Ectodermal cell (in vitro differentiated cells): ENCODE measurements around the gene MUC12.

ENCODE experiments used
- H3K27ac ChIP-seq: 2 replicates; pipeline ENCODE4 v1.7.0; 2013; ENCODE audit warnings: mild to moderate bottlenecking, low read depth, low read length; ENCODE audit not compliant: insufficient read depth, poor library complexity, severe bottlenecking
- H3K27me3 ChIP-seq: 2 replicates; pipeline ENCODE4 v1.7.0; 2013; ENCODE audit warnings: mild to moderate bottlenecking, low read length; ENCODE audit not compliant: insufficient read depth, control insufficient read depth, poor library complexity, severe bottlenecking
- H3K36me3 ChIP-seq: one replicate; pipeline ENCODE4 v1.7.0; 2013; ENCODE audit warnings: low read length; ENCODE audit not compliant: control insufficient read depth, insufficient read depth
- H3K4me1 ChIP-seq: one replicate; pipeline ENCODE4 v1.7.0; 2013; ENCODE audit warnings: low read length; ENCODE audit not compliant: control insufficient read depth, insufficient read depth
- H3K4me3 ChIP-seq: 2 replicates; pipeline ENCODE4 v1.7.0; 2013; ENCODE audit warnings: low read depth, low read length, control low read depth; ENCODE audit not compliant: insufficient read depth
- H3K9me3 ChIP-seq: 2 replicates; pipeline ENCODE4 v1.7.0; 2013; ENCODE audit warnings: mild to moderate bottlenecking, low read length, moderate library complexity; ENCODE audit not compliant: control insufficient read depth
- WGBS, 2 experiments: methylation state at CpG; one replicate each; pipeline ENCODE4 v1.1.7; 2013; ENCODE audit warnings: missing lambda C conversion rate in 2 of 2; 5-methylcytosine and 5-hydroxymethylcytosine counted together

MUC12 gene

DNA sequence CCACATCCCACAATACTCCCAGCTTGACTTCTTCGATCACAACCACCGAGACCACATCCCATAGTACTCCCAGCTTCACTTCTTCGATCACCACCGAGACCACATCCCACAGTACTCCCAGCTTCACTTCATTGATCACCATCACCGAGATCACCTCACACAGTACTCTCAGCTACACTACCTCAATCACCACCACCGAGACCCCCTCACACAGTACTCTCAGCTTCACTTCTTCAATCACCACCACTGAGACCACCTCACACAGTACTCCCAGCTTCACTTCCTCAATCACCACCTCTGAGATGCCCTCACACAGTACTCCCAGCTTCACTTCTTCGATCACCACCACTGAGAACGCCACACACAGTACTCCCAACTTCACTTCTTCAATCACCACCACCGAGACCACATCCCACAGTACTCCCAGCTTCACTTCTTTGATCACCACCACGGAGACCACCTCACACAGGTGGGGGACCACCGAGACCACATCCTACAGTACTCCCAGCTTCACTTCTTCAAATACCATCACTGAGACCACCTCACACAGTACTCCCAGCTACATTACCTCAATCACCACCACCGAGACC lies 11.4 kb upstream of the MUC12 start:
- Histone ChIP-seq H3K27ac (no peak overlapping the region), H3K27me3 (peaks cover 6% of the 10 kb centered on the region), H3K4me1 (no peaks in the 10 kb centered on the region), H3K36me3 (no peaks in the 10 kb centered on the region), H3K4me3 (no peak overlapping the region), H3K9me3 (no peaks in the 10 kb centered on the region)
- 67% methylated on average over 12 of the region's 12 CpGs for WGBS, 2 experiments

DNA sequence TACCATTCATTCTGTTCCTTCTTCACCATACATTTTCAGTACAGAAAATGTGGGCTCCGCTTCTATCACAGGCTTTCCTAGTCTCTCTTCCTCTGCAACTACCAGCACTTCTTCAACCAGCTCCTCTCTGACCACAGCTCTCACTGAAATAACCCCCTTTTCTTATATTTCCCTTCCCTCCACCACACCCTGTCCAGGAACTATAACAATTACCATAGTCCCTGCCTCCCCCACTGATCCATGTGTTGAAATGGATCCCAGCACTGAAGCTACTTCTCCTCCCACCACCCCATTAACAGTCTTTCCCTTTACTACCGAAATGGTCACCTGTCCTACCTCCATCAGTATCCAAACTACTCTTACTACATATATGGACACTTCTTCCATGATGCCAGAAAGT lies 9.5 kb upstream of the MUC12 start:
- H3K4me1 ChIP-seq, result no peaks in the 10 kb centered on the region
- no peak overlapping the region for H3K4me3 ChIP-seq
- H3K9me3 ChIP-seq, result no peaks in the 10 kb centered on the region
- no peaks in the 10 kb centered on the region for H3K36me3 ChIP-seq
- H3K27ac ChIP-seq, result no peak overlapping the region
- peaks cover 22% of the 10 kb centered on the region for H3K27me3 ChIP-seq
- WGBS, 2 experiments, result 65 to 69% methylated on average over 2 of the region's 2 CpGs

DNA sequence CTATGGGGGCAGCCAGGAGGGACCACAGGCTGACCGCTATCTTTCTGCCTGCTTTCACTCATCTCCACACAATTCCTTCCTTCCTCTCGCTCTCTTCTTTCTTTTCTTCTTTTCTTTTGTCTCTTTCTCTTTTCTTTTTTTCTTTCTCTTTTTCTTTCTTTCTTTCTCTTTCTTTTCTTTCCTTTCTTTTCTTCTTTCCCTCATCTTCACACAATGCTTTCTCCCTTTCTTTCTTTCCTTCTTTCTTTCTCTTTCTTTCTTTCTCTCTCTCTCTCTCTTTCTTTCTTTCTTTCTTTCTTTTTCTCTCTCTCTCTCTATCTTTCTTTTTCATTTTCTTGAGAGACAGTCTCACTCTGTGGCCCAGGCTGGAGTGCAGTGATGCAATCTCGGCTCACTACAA lies 6.8 kb upstream of the MUC12 start:
- Histone ChIP-seq H3K36me3 (no peaks in the 10 kb centered on the region), H3K27me3 (peaks cover 49% of the 10 kb centered on the region), H3K27ac (no peak overlapping the region), H3K4me3 (no peak overlapping the region), H3K4me1 (peaks cover 11% of the 10 kb centered on the region), H3K9me3 (no peaks in the 10 kb centered on the region)
- WGBS, 2 experiments, result 90 to 95% methylated on average over 3 of the region's 3 CpGs

DNA sequence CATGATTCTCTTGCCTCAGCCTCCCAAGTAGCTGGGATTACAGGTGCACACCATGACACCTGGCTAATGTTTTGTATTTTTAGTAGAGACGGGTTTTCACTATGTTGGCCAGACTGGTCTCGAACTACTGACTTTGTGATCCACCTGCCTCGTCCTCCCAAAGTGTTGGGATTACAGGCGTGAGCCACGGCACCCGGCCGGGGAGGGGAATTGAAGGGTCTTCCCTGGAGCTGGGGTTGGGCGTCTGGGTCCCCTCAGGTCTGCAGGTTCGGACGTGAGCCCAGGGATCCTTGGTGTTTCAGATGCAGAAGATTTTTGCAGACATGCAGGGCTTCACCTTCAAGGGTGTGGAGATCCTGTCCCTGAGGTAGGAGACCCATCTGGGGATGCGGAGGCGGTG lies 6.0 kb upstream of the MUC12 start:
- peaks cover 11% of the 10 kb centered on the region for H3K4me1 ChIP-seq
- H3K36me3 ChIP-seq, result no peaks in the 10 kb centered on the region
- H3K27me3 ChIP-seq, result peaks cover 57% of the 10 kb centered on the region
- no peaks in the 10 kb centered on the region for H3K9me3 ChIP-seq
- no peak overlapping the region for H3K27ac ChIP-seq
- 80 to 84% methylated on average over 12 of the region's 12 CpGs for WGBS, 2 experiments
- H3K4me3 ChIP-seq, result no peak overlapping the region

DNA sequence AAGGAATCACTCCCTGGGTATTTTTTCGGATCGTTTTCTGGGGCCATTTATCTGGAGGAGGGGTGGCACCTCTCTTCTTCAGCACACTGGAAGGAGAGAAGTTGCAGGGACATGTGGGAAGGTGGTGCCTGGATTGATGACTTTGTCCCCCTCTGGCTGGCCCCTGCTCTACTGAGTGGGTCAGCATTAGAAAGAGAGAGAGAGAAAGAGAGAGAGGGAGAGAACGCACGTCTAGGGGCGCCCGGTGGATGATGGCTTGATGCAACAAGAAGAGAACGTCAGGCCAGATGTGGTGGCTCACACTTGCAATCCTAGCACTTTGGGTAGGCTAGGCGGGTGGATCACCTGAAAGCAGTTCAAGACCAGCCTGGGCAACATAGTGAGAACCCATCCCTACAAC lies 5.5 kb upstream of the MUC12 start:
- no peak overlapping the region for H3K27ac ChIP-seq
- H3K9me3 ChIP-seq, result no peaks in the 10 kb centered on the region
- 83 to 84% methylated on average over 8 of the region's 8 CpGs for WGBS, 2 experiments
- peaks cover 11% of the 10 kb centered on the region for H3K4me1 ChIP-seq
- H3K4me3 ChIP-seq, result no peak overlapping the region
- peaks cover 62% of the 10 kb centered on the region for H3K27me3 ChIP-seq
- no peaks in the 10 kb centered on the region for H3K36me3 ChIP-seq

DNA sequence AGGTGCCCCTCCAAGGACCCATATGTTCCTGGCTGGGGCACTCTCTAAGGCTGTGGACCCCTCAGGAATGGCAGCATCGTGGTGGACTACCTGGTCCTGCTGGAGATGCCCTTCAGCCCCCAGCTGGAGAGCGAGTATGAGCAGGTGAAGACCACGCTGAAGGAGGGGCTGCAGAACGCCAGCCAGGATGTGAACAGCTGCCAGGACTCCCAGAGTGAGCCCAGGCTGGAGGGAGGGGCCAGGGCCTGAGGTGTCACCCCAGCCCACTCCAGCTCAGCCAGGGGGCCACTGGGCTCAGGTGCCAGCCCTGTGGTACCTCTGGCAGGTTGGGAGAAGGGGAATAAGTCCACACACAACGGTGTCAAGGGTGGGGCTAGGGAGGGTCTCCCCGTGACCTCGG lies 4.7 kb upstream of the MUC12 start:
- Histone ChIP-seq H3K27me3 (peaks cover 59% of the 10 kb centered on the region), H3K9me3 (no peaks in the 10 kb centered on the region)
- WGBS, 2 experiments, result 76 to 78% methylated on average over 7 of the region's 7 CpGs

DNA sequence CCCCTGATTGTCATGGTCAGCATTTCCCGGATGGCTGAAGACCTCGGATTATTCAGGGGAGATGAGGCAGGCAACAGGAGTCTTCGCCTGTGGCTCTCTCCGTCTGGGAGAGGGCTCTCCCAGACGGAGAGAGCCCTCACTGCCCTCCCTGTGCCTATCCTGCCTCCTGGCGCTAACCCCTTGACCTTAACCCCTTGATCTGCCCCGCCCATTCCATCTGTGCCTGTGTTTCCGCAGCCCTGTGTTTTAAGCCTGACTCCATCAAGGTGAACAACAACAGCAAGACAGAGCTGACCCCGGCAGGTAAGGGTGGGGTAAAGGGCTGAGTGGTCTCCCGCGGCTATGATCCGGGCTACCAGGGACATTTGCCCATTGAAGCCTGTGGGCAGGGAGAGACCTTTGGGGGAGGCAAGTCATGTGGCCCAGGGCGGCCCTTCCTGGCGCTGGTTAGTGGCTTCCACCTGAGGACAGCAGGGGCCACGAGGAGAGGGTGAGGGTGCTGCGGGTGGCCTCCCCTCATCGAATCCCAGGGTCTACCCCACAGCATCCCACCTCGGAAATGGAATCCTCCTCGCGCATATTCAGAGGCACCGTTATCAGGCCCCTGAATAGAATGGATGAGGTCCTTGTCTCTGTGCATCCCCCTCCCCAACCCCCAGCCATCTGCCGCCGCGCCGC lies 4.2 kb upstream of the MUC12 start:
- H3K9me3 ChIP-seq, result no peaks in the 10 kb centered on the region
- H3K27me3 ChIP-seq, result peaks cover 56% of the 10 kb centered on the region
- WGBS, 2 experiments, result 32 to 33% methylated on average over 25 of the region's 25 CpGs
- peaks cover 11% of the 10 kb centered on the region for H3K4me1 ChIP-seq
- peak overlapping the region; percentile 39 for H3K4me3 ChIP-seq
- H3K36me3 ChIP-seq, result no peaks in the 10 kb centered on the region
- H3K27ac ChIP-seq, result no peak overlapping the region

More for the DNA sequence above, 4.7 kb upstream of the MUC12 start:
- Histone ChIP-seq H3K27ac (no peak overlapping the region), H3K4me1 (peaks cover 11% of the 10 kb centered on the region), H3K4me3 (no peak overlapping the region), H3K36me3 (no peaks in the 10 kb centered on the region)

DNA sequence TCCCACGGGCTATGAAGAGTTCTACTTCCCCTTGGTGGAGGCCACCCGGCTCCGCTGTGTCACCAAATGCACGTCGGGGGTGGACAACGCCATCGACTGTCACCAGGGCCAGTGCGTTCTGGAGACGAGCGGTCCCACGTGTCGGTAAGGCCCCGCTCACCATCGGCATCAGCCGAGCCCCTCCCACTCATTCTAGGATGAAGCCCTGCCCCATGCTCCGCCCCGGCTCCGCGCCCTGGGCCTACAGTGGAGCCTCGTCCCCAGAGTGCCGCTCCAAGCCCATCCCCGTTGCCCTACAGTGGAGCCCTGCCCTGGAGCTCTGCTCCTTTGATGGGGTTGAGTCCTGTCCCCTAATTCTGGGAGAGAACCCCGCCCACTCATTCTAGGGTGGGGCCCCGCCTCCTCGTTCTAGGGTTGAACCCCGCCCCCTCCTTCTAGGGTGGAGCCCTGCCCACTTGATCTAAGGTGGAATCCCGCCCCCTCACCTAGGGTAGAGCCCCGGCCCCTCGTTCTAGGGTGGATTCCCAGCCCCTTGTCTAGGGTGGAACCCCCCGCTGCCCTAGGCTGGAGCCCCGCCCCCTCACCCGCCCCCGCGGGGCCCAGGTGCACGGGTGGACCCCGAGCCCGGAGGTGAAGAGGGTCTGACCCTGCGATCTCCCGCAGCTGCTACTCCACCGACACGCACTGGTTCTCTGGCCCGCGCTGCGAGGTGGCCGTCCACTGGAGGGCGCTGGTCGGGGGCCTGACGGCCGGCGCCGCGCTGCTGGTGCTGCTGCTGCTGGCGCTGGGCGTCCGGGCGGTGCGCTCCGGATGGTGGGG lies 3.4 kb upstream of the MUC12 start:
- Histone ChIP-seq H3K36me3 (no peaks in the 10 kb centered on the region), H3K9me3 (no peaks in the 10 kb centered on the region), H3K27ac (no peak overlapping the region), H3K4me1 (peaks cover 11% of the 10 kb centered on the region), H3K27me3 (peaks cover 56% of the 10 kb centered on the region), H3K4me3 (peak overlapping the region; percentile 39)
- 1% methylated on average over 58 of the region's 58 CpGs for WGBS, 2 experiments

DNA sequence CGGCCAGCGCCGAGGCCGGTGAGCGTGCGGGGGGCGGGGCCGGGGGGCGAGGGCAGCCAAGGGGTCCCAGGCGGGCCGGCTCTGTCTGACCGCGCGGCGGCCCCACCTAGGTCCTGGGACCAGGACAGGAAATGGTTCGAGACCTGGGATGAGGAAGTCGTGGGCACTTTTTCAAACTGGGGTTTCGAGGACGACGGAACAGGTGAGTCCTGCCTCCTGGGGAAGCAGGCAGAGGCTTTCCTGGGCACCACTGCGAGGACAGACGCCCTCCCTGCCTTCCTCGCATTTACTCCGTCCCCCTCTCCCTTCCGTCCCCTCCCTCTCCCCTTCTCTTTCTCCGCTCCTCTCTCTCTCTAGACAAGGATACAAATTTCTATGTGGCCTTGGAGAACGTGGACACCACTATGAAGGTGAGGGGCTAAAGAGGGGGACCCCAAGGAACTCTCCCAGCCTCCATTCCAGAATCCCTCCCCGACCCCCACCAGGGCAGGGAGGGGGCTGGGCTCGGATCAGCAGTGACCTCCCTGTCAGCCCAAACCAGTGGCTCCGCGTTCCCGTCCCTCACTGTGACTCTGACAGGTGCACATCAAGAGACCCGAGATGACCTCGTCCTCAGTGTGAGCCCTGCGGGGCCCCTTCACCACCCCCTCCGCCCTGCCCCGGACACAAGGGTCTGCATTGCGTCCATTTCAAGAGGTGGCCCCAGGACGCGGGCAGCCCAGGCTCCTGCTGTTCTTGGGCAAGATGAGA lies 2.6 kb upstream of the MUC12 start:
- H3K4me1 ChIP-seq, result peaks cover 11% of the 10 kb centered on the region
- 12 to 13% methylated on average over 40 of the region's 40 CpGs for WGBS, 2 experiments
- peaks cover 56% of the 10 kb centered on the region for H3K27me3 ChIP-seq
- no peaks in the 10 kb centered on the region for H3K36me3 ChIP-seq
- no peak overlapping the region for H3K27ac ChIP-seq
- peak overlapping the region; percentile 39 for H3K4me3 ChIP-seq
- no peaks in the 10 kb centered on the region for H3K9me3 ChIP-seq
